RWPE2 (cell line): ENCODE data around the gene LRMDA.

Experiments used
- ATAC-seq: fragments of 200-7000 bp; cut with Tn5 transposase; 3 replicates; pipeline ENCODE4 v1.9.1; 2021; ENCODE audit warnings: low read depth
- DNase-seq: peaks from one replicate; pipeline ENCODE4 v3.0.0-alpha.2; 2020; ENCODE audit warnings: low spot score
- H3K27ac ChIP-seq: fragments of 450-650 bp; 2 replicates; pipeline ENCODE4 v1.5.1; 2017; ENCODE audit warnings: mild to moderate bottlenecking; ENCODE audit not compliant: poor library complexity, severe bottlenecking
- H3K27me3 ChIP-seq: fragments of 250-450 bp; sonication (Bioruptor Pico); 2 replicates; pipeline ENCODE4 v1.5.1; 2021; ENCODE audit warnings: mild to moderate bottlenecking, moderate library complexity; ENCODE audit not compliant: insufficient read depth, poor library complexity, severe bottlenecking
- H3K36me3 ChIP-seq: fragments of 250-450 bp; sonication (Bioruptor Pico); 2 replicates; pipeline ENCODE4 v1.5.1; 2020; ENCODE audit warnings: low read depth, mild to moderate bottlenecking, moderate library complexity
- H3K4me1 ChIP-seq: fragments of 250-450 bp; sonication (Bioruptor Pico); 2 replicates; pipeline ENCODE4 v1.5.1; 2021; ENCODE audit warnings: mild to moderate bottlenecking, moderate library complexity; ENCODE audit not compliant: insufficient read depth, poor library complexity, severe bottlenecking
- H3K4me3 ChIP-seq: fragments of 250-450 bp; sonication (Bioruptor Pico); 2 replicates; pipeline ENCODE4 v1.5.1; 2021; ENCODE audit warnings: mild to moderate bottlenecking, moderate library complexity; ENCODE audit not compliant: severe bottlenecking
- H3K9me3 ChIP-seq: fragments of 250-450 bp; sonication (Bioruptor Pico); 2 replicates; pipeline ENCODE4 v1.5.1; 2021; ENCODE audit warnings: mild to moderate bottlenecking, moderate library complexity; ENCODE audit not compliant: severe bottlenecking
- TF ChIP-seq, protein P1 (sequence below): fragments of 450-650 bp; IDR thresholded peaks from one replicate; pipeline ENCODE4 v1.5.1; 2017; ENCODE audit warnings: mild to moderate bottlenecking, moderate library complexity; ENCODE audit not compliant: poor library complexity, severe bottlenecking

The LRMDA gene

DNA sequence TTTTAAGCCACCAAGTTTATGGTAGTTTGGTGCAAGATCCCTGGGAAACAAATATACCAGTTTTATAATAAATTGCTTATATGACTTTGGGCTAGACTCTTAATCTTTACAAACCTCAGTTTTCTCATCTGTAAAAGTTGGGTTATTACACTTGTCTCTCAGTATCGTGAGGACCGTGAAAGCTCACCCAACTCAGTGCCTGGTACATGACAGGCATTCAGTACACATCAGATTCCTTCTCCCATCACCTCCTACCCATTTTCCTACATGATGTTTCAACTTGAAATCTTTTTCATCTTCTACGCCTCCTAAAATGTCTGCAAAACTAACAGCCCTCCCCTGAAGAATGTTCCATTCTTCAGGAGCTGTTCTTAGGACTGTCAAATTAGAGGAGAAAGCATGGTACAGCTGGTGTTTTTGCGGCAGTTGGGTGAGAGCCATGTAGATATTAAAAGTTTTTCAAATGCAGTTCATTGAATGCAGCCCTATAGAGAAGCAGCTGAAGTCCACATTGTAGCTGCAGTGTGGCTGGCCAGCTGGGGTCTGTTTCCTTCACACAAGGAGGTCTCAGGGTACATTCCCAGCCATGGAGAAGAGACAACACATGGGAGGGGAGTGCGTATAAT, 812.8 kb downstream of the LRMDA start:
- Histone ChIP-seq H3K4me3 (no peak overlapping the region), H3K27ac (no peak overlapping the region), H3K4me1 (no peaks in the 10 kb centered on the region), H3K27me3 (no peaks in the 10 kb centered on the region), H3K36me3 (no peaks in the 10 kb centered on the region), H3K9me3 (no peaks in the 10 kb centered on the region)
- ATAC-seq (no peak), DNase-seq (no peak)
- TF ChIP-seq, protein P1, sequence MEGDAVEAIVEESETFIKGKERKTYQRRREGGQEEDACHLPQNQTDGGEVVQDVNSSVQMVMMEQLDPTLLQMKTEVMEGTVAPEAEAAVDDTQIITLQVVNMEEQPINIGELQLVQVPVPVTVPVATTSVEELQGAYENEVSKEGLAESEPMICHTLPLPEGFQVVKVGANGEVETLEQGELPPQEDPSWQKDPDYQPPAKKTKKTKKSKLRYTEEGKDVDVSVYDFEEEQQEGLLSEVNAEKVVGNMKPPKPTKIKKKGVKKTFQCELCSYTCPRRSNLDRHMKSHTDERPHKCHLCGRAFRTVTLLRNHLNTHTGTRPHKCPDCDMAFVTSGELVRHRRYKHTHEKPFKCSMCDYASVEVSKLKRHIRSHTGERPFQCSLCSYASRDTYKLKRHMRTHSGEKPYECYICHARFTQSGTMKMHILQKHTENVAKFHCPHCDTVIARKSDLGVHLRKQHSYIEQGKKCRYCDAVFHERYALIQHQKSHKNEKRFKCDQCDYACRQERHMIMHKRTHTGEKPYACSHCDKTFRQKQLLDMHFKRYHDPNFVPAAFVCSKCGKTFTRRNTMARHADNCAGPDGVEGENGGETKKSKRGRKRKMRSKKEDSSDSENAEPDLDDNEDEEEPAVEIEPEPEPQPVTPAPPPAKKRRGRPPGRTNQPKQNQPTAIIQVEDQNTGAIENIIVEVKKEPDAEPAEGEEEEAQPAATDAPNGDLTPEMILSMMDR = no peak

DNA sequence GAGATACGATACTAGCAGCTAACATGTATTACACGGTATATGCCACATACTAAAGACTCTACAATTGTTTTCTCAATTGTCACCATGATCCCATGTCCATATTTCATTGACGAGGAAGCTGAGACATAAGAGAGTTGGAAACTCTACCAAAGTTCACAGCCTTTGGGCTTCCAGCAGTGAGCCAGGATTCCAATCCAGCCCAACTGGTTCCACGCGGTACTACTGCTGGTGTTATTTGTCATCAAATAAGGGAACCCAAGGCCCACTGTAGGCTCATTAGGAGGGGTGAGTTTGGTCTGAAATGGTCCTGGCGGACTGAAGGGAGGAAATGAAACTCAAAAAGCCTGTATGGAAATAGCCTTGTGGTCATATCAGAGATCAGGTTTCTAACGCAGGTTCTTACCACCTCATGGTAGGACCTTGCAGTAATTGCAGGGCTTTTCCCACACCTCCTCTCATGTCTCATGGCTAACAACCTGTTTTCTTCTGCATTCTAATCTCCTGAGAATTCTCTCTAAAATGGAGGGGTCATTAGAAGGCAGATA, 814.6 kb downstream of the LRMDA start:
- Histone ChIP-seq H3K4me3 (no peak overlapping the region), H3K36me3 (no peaks in the 10 kb centered on the region), H3K27ac (no peak overlapping the region), H3K27me3 (no peaks in the 10 kb centered on the region), H3K4me1 (no peaks in the 10 kb centered on the region), H3K9me3 (no peaks in the 10 kb centered on the region)
- no peak for ATAC-seq
- DNase-seq = no peak
- TF ChIP-seq, protein P1 = no peak

DNA sequence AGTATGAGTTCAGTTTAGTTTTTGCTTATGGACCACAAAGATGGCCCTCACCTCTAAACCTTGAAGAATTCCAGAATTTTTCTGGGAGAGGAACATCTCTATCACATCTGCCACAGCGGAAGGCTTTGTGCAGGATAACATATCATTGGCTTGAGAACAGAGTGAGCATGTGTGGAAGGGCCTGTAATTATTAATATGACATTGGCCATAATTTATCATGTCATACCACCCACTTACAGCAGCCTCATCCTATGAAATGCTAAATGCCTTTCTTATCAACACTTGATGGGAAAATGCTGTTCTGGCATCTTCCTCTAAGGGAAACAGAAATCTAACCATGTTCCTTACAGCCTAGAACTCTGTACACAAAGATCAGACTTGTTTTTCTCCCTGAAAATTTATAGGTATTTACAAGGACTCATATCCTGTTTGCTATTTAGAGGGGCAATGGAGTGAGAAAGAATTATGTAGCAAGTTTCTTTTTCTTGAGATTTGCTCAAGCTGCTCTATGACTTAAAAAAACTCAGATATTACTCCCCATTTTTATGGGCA, 817.3 kb downstream of the LRMDA start:
- TF ChIP-seq, protein P1 = no peak
- H3K4me3 ChIP-seq = no peak overlapping the region
- H3K27ac ChIP-seq = no peak overlapping the region
- no peak for ATAC-seq
- H3K27me3 ChIP-seq = no peaks in the 10 kb centered on the region
- H3K36me3 ChIP-seq = no peaks in the 10 kb centered on the region
- no peaks in the 10 kb centered on the region for H3K4me1 ChIP-seq
- DNase-seq = no peak
- H3K9me3 ChIP-seq = no peaks in the 10 kb centered on the region

DNA sequence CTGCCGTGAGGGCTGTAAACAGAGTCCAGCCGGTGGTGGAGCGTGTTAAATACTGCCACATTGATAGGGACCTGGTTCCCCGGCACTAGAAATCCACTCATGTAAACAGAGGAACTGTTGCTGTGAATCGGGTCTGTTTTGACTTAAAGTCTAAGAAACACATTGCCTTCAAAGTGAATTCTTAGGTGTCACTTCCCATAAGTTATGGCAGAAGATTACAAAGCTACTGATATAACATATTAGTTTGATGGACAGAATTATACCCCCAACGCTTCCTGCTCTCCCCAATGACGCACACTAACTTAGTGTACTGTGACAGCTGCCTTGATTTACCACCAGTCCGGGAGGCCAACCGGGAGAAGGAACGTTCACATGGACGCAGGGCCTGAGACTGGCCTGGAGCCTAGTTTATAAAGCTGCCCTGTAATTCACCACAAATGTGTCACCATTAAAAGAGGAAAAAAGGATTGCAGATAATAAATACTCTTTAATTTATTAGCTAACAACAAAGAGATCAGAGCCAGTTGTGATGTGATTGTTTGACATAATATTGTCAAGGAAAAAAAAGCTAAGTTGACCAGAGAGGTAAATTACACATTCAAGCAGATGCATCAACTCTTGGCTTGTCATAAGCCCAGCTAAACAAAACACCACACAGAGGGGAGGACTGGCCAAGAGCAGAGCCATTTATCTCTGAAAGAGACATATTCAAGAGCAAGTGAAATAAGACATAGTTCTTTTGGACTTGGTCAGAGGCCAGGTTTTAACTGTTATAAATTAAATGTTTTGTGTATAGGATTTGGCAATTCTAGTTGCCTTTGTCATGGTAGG, 820.6 kb downstream of the LRMDA start:
- Histone ChIP-seq H3K27me3 (no peaks in the 10 kb centered on the region), H3K36me3 (no peaks in the 10 kb centered on the region), H3K4me3 (no peak overlapping the region), H3K9me3 (no peaks in the 10 kb centered on the region), H3K27ac (no peak overlapping the region), H3K4me1 (no peaks in the 10 kb centered on the region)
- ATAC-seq (no peak), DNase-seq (no peak)
- TF ChIP-seq, protein P1 = no peak
